SHP77 treated with DMSO at 0.1 percent for 48 hours (cell line): Measurements from ENCODE around the gene PCDHB9.
"Not testable (repeated sequence)": the region's sequence is repeated elsewhere in the genome, so short reads cannot be mapped to it uniquely, and the experiment has no call there.

Source experiments
- DNase-seq: peaks from one replicate; lab custom pipeline; 2025; lab: John Stamatoyannopoulos, UW

Gene PCDHB9

DNA sequence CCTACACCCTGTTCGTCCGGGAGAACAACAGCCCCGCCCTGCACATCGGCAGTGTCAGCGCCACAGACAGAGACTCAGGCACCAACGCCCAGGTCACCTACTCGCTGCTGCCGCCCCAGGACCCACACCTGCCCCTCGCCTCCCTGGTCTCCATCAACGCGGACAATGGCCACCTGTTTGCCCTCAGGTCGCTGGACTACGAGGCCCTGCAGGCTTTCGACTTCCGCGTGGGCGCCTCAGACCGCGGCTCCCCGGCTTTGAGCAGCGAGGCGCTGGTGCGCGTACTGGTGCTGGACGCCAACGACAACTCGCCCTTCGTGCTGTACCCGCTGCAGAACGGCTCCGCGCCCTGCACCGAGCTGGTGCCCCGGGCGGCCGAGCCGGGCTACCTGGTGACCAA is 1.7 kb downstream of the PCDHB9 start:
- DNase-seq = not testable (repeated sequence)

DNA sequence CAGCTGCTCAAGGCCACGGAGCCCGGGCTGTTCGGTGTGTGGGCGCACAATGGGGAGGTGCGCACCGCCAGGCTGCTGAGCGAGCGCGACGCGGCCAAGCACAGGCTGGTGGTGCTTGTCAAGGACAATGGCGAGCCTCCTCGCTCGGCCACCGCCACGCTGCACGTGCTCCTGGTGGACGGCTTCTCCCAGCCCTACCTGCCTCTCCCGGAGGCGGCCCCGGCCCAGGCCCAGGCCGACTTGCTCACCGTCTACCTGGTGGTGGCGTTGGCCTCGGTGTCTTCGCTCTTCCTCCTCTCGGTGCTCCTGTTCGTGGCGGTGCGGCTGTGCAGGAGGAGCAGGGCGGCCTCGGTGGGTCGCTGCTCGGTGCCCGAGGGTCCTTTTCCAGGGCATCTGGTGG is 2.2 kb downstream of the PCDHB9 start:
- DNase-seq = not testable (repeated sequence)

DNA sequence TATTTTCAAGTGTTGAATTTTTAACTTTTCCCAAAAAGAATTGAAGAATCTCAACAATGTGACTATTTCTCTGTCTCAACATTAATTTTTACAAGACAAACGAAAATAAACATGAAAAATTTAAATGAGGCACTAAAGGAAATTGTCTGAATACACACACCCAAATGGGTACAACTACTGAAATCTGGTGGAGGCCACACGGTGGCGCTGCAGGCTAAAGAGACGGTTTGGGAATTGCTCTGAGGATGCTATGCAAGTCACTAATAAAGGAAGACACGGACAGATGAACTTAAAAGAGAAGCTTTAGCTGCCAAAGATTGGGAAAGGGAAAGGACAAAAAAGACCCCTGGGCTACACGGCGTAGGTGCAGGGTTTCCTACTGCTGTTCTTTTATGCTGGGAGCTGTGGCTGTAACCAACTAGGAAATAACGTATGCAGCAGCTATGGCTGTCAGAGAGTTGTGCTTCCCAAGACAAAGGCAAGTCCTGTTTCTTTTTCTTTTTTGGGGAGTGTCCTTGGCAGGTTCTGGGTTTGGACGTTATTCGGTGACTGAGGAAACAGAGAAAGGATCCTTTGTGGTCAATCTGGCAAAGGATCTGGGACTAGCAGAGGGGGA is 5.3 kb downstream of the PCDHB9 start, which contains the start of gene PCDHB10:
Gene PCDHB10, plus strand, starts transcription at position 244 of the 616 bp plus-strand sequence. Its CDS starts 200 bp downstream, at position 444.
- no peak for DNase-seq

DNA sequence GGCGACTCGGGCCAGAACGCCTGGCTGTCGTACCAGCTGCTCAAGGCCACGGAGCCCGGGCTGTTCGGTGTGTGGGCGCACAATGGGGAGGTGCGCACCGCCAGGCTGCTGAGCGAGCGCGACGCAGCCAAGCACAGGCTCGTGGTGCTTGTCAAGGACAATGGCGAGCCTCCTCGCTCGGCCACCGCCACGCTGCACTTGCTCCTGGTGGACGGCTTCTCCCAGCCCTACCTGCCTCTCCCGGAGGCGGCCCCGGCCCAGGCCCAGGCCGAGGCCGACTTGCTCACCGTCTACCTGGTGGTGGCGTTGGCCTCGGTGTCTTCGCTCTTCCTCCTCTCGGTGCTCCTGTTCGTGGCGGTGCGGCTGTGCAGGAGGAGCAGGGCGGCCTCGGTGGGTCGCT is 7.4 kb downstream of the PCDHB9 start:
- not testable (repeated sequence) for DNase-seq

DNA sequence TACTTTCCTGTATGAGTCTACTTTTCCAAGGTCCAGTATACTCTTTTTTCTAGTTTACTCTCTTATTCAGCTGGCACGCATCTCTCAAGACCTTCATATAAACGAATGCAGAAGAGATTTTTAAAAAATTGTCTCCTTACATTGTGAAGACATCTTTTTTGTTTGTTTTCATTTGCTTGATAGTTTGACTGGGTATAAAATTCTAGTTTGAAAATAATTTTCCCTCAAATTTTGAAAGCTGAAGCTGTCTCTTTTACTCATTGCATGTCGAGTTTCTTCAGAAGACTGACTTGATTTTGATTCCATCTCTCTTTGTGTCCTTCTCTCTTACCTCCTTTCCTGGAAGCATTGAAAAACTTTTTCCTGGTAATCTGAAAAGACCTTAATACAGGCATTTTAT is 9.4 kb downstream of the PCDHB9 start:
- DNase-seq = no peak

DNA sequence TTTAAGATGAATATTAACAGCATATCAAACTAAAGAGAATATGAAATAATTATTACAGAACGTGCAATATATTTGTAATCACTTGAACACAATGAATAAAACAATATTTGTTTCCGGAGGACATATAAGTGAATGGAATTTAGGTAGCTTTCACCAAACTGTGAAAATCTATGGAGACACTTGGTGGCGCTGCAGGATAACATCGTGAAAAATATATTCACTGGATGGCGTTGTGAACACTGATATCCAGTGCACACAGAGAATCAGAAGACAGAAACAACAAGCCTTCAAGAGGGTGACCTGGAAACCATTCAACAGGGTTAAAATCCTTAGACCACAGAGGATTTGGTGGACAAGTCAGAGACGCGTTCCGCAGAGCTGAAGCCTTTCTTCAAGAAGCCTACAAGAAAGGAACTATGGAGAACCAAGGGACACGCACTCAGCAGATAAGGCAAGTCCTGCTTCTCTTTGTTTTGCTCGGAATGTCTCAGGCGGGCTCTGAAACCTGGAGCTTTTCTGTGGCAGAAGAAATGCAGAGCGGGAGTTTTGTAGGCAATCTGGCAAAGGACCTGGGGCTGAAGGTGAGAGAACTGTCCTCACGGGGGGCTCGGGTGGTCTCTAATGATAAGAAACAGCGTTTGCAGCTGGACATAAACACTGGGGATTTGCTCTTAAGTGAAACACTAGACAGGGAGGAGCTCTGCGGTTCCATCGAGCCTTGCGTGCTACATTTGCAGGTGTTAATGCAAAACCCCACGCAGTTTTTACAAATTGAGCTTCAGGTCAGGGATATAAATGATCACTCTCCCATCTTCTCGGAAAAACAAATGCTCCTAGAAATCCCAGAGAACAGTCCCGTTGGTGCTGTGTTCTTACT is 12.6 kb downstream of the PCDHB9 start, which contains the start of gene PCDHB11:
Gene PCDHB11, plus strand, starts transcription at position 269 of the 877 bp plus-strand sequence. Its CDS starts 148 bp downstream, at position 417.
- peak; percentile 30 for DNase-seq

DNA sequence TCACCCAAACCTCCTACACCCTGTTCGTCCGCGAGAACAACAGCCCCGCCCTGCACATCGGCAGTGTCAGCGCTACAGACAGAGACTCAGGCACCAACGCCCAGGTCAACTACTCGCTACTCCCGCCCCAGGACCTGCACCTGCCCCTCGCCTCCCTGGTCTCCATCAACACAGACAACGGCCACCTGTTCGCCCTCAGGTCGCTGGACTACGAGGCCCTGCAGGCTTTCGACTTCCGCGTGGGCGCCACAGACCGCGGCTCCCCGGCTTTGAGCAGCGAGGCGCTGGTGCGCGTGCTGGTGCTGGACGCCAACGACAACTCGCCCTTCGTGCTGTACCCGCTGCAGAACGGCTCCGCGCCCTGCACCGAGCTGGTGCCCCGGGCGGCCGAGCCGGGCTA is 14.2 kb downstream of the PCDHB9 start:
- not testable (repeated sequence) for DNase-seq

DNA sequence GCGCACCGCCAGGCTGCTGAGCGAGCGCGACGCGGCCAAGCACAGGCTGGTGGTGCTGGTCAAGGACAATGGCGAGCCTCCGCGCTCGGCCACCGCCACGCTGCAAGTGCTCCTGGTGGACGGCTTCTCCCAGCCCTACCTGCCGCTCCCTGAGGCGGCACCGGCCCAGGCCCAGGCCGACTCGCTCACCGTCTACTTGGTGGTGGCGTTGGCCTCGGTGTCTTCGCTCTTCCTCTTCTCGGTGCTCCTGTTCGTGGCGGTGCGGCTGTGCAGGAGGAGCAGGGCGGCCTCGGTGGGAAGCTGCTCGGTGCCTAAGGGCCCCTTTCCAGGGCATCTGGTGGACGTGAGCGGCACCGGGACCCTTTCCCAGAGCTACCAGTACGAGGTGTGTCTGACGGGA is 14.7 kb downstream of the PCDHB9 start:
- not testable (repeated sequence) for DNase-seq

DNA sequence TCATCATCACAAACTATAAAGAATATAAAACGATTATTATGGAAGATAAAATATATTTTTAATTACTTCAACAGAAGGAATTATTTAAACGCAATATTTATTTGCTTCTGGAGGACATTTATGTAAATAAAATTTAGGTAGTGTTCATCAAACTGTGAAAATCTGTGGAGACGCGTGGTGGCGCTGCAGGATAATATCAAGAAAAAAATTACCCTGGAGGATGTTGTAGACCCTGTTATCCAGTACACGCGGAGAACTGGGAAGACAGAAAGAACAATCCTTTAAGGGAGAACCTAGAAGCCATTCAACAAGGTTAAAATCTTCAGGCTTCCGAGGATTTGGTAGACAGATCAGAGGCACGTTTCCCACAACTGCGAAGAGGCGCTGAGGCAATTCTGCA is 21.5 kb downstream of the PCDHB9 start, which contains the start of gene PCDHB12:
Gene PCDHB12, plus strand, starts transcription at position 242 of the 400 bp plus-strand sequence. CDS start 189 bp downstream, outside the sequence.
- DNase-seq = no peak

DNA sequence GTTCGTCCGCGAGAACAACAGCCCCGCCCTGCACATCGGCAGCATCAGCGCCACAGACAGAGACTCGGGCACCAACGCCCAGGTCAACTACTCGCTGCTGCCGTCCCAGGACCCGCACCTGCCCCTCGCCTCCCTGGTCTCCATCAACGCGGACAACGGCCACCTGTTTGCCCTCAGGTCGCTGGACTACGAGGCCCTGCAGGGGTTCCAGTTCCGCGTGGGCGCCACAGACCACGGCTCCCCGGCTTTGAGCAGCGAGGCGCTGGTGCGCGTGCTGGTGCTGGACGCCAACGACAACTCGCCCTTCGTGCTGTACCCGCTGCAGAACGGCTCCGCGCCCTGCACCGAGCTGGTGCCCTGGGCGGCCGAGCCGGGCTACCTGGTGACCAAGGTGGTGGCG is 23.3 kb downstream of the PCDHB9 start:
- DNase-seq = not testable (repeated sequence)

DNA sequence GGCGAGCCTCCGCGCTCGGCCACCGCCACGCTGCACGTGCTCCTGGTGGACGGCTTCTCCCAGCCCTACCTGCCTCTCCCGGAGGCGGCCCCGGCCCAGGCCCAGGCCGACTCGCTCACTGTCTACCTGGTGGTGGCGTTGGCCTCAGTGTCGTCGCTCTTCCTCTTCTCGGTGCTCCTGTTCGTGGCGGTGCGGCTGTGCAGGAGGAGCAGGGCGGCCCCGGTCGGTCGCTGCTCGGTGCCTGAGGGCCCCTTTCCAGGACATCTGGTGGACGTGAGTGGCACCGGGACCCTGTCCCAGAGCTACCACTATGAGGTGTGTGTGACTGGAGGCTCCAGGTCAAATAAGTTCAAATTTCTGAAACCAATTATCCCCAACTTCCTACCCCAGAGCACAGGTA is 23.9 kb downstream of the PCDHB9 start:
- DNase-seq = not testable (repeated sequence)

DNA sequence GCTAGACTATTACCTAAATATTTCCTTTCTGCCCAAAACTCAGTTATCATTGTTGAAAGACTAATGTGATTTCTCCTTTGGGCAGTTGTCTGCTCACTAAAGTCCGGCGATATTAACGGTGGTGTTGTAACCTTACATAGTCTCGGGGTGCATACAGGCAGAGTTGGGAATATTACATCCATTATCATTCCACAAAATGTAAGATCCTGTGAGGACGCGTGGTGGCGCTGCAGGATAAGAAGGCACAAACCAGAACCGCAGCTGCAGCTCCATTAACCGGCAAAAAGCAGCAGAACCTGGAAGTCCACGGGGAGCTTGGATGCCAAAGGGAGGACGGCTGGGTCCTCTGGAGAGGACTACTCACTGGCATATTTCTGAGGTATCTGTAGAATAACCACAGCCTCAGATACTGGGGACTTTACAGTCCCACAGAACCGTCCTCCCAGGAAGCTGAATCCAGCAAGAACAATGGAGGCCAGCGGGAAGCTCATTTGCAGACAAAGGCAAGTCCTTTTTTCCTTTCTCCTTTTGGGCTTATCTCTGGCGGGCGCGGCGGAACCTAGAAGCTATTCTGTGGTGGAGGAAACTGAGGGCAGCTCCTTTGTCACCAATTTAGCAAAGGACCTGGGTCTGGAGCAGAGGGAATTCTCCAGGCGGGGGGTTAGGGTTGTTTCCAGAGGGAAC is 26.8 kb downstream of the PCDHB9 start, which contains the start of gene PCDHB13:
Gene PCDHB13, plus strand, starts transcription at position 264 of the 684 bp plus-strand sequence. Its CDS starts 205 bp downstream, at position 469.
- DNase-seq = peak; percentile 36

DNA sequence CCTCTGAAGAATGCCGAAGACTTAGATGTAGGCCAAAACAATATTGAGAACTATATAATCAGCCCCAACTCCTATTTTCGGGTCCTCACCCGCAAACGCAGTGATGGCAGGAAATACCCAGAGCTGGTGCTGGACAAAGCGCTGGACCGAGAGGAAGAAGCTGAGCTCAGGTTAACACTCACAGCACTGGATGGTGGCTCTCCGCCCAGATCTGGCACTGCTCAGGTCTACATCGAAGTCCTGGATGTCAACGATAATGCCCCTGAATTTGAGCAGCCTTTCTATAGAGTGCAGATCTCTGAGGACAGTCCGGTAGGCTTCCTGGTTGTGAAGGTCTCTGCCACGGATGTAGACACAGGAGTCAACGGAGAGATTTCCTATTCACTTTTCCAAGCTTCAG is 27.6 kb downstream of the PCDHB9 start:
- DNase-seq = not testable (repeated sequence)

DNA sequence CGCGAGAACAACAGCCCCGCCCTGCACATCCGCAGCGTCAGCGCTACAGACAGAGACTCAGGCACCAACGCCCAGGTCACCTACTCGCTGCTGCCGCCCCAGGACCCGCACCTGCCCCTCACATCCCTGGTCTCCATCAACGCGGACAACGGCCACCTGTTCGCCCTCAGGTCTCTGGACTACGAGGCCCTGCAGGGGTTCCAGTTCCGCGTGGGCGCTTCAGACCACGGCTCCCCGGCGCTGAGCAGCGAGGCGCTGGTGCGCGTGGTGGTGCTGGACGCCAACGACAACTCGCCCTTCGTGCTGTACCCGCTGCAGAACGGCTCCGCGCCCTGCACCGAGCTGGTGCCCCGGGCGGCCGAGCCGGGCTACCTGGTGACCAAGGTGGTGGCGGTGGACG is 28.5 kb downstream of the PCDHB9 start:
- not testable (repeated sequence) for DNase-seq

DNA sequence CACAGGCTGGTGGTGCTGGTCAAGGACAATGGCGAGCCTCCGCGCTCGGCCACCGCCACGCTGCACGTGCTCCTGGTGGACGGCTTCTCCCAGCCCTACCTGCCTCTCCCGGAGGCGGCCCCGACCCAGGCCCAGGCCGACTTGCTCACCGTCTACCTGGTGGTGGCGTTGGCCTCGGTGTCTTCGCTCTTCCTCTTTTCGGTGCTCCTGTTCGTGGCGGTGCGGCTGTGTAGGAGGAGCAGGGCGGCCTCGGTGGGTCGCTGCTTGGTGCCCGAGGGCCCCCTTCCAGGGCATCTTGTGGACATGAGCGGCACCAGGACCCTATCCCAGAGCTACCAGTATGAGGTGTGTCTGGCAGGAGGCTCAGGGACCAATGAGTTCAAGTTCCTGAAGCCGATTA is 29.1 kb downstream of the PCDHB9 start:
- DNase-seq = not testable (repeated sequence)

DNA sequence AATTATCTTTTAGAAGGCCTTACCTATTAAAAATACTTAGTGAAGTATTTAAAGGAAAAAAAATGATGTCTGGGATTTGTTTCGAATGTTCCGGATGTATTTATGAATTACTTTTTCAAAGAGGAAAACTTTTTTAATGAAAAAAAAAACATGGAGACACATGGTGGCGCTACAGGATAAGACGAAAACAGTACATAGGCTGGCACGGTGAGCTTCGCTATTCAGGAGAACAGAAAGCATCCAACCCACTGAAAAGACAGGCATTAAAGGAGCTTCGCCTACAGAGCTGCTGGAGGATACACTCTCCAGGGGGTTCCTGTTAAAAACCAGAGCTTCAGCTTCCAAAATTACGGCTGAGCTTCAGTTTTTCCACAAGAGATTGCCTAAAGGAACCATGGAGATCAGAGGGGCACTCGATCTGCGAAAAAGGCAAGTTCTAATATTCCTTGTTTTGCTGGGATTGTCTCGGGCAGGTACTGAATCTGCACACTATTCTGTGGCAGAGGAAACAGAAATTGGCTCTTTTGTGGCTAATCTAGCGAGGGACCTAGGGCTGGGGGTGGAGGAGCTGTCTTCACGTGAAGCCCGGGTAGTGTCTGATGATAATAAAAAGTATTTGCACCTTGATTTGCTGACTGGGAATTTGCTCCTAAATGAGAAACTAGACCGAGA is 36.3 kb downstream of the PCDHB9 start, which contains the start of gene PCDHB14:
Gene PCDHB14, plus strand, starts transcription at position 232 of the 672 bp plus-strand sequence. Its CDS starts 163 bp downstream, at position 395.
- peak; percentile 68 for DNase-seq

DNA sequence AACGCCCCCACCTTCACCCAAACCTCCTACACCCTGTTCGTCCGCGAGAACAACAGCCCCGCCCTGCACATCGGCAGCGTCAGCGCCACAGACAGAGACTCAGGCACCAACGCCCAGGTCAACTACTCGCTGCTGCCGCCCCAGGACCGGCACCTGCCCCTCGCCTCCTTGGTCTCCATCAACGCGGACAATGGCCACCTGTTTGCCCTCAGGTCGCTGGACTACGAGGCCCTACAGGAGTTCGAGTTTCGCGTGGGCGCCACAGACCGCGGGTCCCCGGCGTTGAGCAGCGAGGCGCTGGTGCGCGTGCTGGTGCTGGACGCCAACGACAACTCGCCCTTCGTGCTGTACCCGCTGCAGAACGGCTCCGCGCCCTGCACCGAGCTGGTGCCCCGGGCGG is 37.9 kb downstream of the PCDHB9 start:
- not testable (repeated sequence) for DNase-seq

DNA sequence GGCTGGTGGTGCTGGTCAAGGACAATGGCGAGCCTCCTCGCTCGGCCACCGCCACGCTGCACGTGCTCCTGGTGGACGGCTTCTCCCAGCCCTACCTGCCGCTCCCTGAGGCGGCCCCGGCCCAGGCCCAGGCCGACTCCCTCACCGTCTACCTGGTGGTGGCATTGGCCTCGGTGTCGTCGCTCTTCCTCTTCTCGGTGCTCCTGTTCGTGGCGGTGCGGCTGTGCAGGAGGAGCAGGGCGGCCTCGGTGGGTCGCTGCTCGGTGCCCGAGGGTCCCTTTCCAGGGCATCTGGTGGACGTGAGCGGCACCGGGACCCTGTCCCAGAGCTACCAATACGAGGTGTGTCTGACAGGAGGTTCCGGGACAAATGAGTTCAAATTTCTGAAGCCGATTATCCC is 38.5 kb downstream of the PCDHB9 start:
- not testable (repeated sequence) for DNase-seq

DNA sequence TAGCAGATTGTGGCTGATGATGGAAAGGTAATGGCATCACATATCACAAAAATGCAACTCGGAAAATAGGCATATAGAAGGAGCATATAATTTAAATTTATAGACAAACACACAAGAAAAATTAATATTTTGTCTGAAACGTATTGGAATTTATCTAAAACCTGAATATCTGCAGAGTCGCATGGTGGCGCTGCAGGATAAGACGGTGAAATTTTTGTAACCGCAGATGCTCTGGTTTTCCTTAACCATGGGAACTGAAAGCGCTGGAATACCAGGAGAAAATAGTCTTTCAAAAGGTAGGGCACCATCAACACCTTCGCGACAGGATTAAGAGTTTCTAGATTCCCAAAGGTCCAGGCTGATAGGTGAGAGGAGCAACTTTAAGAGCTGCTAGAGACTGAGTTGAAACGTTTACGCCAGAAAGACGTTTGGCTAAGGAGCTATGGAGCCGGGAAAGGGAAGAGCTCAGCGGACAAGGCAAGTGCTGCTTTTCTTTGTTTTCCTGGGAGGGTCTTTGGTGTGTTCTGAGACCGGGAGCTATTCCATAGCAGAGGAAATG is 47.2 kb downstream of the PCDHB9 start:
- no peak for DNase-seq

DNA sequence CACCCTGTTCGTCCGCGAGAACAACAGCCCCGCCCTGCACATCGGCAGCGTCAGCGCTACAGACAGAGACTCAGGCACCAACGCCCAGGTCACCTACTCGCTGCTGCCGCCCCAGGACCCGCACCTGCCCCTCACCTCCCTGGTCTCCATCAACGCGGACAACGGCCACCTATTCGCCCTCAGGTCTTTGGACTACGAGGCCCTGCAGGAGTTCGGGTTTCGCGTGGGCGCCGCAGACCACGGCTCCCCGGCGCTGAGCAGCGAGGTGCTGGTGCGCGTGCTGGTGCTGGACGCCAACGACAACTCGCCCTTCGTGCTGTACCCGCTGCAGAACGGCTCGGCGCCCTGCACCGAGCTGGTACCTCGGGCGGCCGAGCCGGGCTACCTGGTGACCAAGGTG is 49.0 kb downstream of the PCDHB9 start:
- DNase-seq = not testable (repeated sequence)
